GM21723 (cell line): ENCODE data around the gene CLNS1A.
"Not testable (repeated sequence)": the region's sequence is repeated elsewhere in the genome, so short reads cannot be mapped to it uniquely, and the experiment has no call there.

ENCODE experiments used
- ATAC-seq: cut with Tn5 transposase; IDR thresholded peaks from one replicate; pipeline ENCODE4 v1.9.1; 2021; ENCODE audit warnings: mild to moderate bottlenecking, moderate library complexity; ENCODE audit not compliant: unreplicated experiment

The CLNS1A gene, protein sequence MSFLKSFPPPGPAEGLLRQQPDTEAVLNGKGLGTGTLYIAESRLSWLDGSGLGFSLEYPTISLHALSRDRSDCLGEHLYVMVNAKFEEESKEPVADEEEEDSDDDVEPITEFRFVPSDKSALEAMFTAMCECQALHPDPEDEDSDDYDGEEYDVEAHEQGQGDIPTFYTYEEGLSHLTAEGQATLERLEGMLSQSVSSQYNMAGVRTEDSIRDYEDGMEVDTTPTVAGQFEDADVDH

DNA sequence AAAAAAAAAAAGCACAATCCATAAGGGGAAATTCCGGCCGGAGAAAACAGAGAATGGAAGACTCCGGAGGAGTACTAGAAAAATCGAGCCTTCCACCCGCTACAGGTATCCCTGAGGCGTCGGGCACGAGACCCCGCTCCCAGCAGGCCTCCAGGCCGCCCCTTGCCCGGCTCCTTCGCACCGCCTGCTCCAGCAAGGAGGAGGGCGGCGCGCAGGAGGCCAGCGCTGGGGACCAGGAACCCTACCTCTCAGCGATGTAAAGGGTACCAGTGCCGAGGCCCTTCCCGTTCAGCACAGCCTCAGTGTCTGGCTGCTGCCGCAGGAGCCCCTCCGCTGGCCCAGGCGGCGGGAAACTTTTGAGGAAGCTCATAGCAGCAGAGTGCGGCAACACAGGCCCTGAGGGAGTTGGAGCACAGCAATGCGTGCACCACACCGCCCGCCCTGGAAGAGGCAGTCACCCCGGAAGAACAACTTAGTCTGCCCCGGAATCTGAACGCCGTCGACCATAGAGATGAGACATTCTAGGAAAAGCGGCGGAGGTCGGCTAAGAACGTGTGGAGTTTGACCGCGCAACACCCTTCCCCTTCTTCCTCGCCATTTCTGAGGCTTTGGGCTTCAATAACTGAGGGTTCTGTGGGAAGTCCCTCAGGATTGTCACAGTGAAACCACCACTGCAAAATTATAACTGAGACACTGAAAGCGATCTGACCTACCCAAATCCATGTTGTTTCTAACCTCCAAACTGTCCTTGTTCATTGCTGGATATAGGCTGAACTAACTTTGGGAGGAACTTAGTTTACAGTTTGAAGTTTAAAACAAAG lies at the start of gene CLNS1A:
TSS of gene CLNS1A (minus strand) at position 450 of the 821 bp plus-strand sequence. CDS start at position 370, 80 bp downstream.
- peak; percentile 97 for ATAC-seq

DNA sequence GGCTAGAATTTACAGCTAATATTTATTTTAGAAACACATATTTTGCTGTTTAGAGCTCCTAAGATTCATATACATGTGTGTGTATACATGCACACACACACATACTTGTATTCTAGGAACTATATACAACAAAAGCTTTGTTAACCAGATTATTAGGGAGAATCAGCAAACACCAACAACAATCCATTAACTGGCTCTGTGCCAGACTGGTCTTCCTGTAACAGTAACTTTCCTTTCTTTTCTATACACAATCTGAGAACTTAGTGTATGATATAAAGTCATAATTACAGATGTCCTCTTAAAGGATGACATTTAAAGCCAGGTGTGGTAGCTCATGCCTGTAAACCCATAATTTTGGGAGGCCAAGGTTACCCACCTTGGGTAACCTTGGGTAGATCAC lies 49.5 kb upstream of the CLNS1A start:
- no peak for ATAC-seq

DNA sequence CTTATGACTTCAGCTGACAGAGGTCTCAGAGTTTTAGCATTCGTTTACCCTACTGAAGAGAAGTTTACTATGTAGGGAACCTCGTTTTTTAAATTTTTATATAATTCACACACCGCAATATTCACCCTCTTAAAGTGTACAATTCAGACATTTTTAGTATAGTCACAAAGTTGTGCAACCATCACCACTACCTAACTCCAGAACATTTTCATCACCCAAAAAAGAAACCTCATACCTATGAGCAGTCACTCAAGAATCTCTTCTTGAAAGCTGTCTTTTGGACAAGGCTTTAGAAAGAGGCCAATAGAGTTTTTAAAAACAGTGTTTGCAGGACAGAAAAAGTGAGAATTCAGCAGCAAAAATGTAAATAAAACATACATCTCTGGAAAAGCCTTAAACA lies 39.5 kb upstream of the CLNS1A start:
- no peak for ATAC-seq

DNA sequence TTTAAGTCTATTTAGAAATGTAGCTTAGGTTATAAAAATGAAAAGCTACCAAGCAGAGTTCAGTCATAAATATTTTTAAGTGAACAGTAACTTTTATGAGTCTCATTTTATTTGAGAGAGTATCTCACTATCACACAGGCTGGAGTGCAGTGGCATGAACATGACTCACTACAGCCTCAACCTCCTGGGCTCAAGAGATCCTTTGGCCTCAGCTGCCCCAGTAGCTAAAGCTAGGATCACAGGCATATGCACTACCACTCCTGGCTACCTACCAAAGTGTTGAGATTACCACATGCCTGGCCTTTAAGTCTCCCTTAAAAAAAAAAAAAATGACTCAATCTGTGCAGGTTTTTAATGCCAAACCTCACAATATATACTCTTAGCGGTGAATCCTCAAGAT lies 34.7 kb upstream of the CLNS1A start:
- ATAC-seq: no peak

DNA sequence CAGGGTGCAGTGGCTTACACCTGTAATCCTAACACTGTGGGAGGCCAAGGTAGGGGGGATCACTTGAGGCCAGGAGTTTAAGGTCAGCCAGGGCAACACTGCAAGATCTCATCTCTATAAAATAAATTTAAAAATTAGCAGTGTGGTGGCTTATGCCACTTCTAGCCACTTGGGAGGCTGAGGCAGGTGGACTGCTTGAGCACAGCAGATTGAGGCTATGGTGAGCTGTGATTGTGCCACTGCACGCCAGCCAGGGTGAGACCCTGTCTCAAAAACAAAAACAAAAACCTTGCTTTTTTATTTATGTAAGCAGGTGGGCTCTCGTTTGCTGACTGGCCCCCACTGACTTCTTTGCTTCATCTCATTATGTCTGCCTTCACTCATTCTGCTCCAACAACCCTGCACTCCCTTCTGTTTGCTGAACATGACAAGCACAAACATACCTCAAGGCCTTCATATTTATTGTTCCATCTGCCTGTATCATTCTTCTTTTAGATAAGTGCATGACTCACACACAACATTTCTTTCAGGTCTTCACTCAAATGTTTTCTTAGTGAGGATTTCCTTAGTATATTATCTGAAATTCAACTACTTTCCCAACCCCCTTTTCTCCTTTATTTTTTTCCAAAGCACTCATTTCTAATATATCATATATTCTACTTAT lies 32.4 kb upstream of the CLNS1A start:
- ATAC-seq: no peak

DNA sequence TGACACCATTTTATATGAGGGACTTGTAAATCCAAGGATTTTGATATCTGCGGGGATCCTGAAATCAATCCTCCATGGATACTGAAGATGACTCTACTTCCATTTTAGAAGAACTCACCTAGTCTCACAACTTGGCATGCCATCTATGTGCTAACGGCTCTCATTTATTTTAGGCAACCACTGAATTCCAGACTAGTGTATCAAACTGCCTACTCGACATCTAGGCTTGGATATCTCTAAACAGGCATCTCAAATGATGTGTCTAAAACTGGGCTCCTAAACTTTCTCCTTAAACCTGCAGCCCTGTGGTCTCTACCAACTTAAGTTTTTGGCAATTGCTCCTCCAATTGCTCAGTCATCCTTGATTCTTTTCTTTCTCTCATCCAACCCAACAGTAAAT lies 31.2 kb upstream of the CLNS1A start:
- no peak for ATAC-seq

DNA sequence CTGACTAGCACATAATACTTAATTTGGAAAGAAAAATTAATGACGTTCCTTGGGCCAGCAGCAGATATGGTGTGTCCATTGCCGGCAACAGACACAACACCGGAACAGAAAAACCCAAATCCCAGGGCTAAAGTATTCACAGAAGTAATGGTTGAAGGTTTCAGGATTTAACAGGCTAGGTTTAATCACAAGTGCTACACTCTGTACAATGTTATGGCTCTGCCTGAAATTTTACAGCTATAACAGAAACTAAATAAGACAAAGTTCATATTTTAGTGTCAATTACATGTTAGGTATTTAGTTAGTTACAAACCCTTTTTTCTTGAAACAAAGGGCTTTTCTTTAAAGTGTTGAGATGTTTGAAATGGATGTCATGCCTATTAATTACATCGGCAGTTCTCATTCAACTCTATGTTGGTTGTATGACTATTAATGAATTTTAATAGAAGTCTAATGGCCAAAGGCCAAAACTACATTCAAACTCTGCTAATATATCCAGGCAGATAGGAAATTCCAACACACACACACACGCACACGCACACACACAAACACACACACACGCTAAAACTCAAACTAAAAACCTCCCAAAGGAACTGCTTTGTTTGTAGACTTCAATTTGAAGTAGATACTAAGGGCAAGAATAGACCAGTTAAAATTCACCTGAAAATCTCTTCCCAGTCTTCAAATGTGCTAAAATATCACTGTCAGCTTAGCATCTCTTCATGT lies 27.8 kb upstream of the CLNS1A start:
- no peak for ATAC-seq

DNA sequence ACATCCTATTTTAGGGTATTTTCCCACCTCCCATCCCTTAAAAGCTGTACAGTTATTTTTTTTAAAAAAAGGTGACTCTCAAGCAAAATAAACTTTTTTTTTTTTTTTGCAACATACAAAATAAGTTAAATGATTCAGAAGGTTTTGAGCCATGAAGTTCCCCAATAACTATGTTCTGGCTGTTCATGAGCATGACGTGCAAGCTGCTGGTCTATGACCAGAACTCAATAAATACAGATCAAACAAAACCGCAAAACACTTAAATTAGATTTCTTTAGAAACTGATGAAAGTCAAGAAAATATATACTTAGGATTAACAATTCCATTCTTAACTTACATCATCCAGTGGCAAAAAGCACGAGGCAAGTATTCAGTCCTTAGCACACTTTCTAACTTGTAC lies 24.1 kb upstream of the CLNS1A start:
- no peak for ATAC-seq

DNA sequence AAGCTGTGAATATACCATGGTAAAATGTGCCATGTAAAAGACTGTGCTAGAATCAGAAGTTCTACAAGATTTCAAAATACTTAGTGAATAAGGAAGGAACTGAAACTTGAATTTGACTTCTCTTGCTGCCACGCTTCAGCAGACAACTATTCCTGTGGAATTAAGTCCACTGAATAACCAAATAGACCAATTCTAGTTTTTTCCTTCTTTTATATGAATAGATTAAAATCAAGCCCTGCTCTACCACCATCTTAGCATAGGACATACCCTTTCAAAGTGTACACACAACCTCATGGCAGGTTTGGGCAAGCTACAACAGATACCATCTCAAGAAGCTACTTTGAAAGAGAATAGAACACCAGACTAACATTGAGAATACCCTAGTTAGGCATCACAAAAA lies 23.4 kb upstream of the CLNS1A start:
- no peak for ATAC-seq

DNA sequence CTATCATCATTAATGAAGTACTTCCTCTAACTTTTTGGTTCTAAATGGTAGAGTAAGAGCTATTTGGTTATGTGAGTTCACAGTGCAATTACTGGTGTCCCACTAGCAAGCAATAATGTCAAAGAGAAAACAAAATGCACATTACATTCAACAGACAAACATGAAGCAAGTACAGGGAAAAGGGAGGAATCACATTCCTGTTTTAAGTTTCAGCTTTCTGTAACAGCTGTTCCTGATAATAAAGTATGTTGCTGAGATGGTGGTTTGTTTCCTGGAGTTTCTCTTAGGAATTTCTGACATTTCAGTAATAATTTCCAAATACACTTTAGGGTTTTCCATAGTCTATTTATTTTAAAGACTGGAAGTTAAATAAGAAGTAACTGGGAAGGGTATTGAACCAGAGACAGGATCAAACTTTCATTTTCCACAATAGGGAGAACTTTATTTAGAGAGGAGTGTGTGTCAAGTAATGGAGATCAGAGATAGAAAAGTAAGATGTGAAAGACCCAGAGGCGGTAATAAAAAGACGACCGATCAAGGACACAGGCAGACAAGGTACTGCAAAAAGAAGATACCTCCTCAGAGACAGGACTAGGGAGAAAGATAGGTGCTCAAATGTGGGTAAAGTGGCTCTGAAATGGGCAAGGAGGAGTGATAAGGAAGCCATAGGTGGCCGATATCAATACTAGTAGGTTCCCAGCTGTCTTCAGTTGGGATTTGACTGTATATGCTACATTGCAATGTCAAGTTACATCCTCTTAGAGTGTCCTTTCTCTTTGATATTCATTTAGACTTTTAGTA lies 20.8 kb upstream of the CLNS1A start:
- no peak for ATAC-seq

DNA sequence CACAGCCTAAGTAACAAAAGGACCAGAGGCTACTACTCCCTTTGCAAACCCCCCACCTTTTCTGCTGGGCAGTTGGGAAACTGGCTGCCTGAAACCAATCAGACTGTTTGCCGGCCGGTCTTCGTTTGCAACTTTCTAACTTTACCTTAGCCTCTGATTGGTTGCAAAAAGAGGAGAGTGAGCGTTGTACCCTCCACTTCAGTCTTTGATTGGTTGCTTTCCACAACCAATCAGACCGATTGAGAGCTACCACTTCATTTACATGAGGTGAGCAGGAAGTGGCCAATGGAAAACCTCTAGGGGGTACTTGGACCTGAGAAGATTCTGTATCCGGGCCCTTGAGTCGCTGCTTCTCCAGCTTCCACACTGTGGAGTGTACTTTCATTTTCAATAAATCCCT lies 18.8 kb upstream of the CLNS1A start:
- no peak for ATAC-seq

DNA sequence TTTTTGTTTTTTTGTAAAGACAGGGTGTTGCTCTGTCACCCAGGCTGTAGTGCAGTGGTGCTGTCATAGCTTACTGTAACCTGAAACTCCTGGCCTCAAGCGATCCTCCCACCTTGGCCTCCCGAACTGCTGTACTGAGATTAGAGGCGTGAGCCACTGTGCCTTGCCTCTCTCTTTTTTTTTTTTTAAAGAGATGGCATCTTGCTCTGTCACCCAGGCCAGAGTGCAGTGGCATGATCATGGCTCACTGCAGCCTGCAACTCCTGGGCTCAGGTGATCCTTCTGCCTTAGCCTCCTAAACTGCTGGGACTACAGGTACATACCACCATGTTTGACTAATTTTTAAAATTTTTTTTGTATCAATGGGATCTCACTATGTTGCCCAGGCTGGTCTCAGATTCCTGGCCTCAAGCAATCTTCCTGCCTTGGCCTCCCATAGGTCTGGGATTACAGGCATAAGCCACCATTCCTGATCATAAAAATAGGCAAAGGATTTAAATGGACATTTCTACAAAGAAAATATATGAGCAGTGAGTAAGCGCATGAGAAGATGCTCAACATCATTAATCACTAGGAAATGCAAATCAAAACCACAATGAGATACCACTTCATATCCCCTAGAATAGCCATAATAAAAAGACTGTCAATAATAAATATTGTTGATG lies 17.3 kb upstream of the CLNS1A start:
- ATAC-seq: no peak

DNA sequence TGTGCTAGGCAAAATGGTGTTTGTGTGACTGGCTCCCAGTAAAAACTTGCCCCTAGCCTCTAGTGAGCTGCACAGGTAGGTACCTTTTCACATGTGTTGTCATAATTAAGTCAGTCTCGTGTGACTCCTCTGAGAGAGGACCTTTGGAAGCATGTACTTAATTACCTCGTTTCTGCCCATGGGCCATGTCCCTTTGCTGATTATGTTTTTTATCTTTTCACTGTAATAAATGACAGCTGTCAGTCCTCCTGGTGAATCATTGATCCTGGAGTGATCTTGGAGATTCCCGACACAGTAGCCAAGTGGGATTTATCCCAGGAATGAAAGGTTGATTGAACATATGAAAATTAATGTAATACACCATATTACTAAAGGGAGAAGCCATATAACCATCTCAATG lies 12.5 kb upstream of the CLNS1A start:
- no peak for ATAC-seq

DNA sequence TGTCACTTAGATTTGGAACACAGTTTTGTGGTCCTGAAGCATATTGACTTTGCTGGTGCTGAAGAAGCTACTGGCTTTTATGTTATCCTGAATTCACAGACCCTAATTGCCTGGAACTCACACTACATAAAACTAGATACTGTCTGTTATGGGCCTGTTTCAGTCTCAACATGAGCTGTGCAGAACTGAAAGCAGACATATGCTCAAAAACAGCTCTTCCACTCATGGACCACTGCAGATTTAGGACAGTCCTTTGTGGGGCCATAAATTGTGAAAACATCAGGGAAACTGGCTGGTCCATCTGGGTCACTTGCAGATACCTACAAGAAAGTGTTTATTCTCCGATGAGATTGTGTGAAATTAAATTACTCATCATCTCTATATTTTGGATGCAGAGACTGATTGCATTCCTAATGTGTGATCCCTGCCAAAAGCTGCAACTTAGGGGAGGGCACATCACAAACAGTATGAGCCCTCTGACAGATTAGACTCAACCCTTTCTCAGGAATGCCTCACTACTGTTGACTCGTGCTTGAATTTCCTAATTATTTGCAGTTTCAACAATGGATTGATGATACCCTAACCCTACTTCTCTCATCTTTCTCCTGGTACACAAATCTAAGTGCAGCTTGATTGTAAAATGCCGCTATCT lies 10.2 kb upstream of the CLNS1A start:
- ATAC-seq: no peak

DNA sequence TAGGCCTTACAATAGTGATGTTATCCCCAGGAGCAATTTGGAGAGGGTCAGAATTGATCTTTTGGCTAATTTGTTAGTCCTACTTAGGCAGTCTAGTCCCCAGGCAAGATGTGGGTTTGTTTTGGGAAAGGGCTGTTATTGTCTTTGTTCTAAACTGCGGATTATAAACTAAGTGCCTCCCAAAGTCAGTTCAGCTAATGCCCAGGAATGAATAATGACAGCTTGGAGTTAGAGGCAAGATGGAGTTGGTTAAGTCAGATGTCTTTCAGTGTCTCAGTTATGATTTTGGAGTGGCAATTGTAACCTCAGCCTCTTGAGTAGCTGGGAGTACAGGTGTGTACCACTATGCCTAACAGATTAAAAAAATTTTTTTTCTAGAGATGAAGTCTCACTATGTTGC lies 7.3 kb upstream of the CLNS1A start:
- ATAC-seq: no peak

DNA sequence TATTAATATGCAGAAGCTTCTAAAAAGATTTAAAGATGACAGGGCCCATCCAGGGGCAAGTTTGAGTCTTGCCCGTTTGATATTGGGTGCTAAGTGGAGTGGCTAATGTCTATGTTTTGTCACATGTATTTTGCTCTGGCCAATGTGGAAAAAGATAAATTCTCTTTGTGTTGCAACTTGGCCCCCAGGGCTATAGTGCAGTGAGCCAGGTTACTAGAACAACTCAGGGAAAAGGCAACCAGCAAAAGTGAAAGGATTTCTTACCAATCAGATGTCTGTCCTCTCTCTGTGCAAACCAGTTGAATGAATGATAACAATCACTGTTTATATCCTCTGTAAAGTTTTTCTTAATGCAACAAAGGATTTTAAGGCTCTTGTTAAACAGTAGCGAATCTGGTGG lies 4.6 kb upstream of the CLNS1A start:
- no peak for ATAC-seq

DNA sequence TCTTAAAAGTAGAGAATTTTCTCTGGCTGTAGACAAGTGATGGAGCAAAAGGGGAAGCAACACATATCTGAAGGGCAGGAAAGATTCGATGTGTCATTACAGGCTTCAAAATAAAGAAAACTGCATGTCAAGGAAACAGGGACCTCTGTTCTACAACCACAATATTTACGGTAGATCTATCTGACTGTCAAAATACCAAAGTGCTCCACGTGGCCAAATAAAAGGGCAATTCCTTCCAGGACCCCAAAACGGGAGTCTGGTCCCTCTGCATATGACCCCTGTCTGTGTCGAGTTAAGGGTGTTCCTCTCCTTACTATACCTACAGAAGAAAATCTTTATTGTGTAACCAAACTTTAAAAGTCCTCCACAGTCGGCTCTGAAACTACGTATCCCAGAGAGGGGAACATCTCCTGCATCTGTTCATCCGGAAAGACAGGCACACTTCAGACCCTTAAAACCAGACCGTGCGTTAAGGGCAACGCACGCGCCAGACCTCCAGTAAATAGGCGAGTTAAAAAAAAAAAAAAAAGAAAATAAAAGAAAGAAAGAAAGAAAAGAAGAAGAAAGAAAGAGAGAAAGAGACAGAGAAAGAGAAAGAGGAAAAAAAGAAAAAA lies 756 bp downstream of the CLNS1A start:
- no peak for ATAC-seq

DNA sequence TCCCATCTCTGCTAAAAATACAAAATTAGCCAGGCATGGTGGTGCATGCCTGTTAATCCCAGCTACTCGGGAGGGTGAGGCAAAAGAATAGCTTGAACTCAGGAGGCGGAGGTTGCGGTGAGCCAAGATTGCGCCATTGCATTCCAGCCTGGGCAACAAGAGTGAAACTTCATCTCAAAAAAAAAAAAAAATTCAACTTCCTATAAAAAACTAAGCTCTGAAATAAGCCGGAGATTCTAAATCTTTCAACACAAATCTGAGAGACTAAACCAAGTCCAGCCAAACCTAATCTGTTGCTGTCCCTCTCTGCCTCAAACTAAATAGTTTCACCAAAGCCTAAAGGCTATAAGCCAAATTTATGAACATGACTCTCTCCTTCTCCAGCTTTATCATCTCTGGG lies 3.7 kb downstream of the CLNS1A start:
- not testable (repeated sequence) for ATAC-seq

DNA sequence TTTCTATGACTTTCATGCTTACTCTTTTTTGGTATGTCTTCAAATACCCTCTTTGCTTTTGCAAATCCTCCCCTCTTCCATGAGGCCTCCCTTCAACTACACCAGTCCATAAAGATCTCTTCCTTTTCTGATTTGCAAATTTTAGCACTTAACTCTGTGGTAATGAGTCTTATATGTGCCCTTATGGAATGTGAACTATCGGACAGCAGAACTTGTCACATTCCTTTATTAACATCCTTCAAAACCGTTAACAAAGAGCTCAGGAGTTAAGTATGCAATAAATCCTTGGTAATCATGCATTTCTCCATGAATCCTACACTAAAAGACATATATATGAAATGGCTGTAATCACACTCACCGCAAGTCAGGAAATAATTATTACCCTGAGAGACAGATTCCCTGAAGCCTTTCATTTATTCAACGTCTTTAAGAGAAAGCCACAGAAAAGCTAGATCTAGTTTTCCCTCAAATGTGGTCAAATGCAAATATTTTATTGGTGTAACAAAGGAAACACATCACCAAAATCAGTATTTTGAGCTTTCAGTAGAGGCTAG lies 7.4 kb downstream of the CLNS1A start:
- ATAC-seq: no peak
